NCI-H2227 (cell line): ENCODE results near the gene NUDT1.

Experiments
- DNase-seq: peaks from one replicate; lab custom pipeline; 2025; ENCODE audit not compliant: unreplicated experiment; lab: John Stamatoyannopoulos, UW

Gene NUDT1

DNA sequence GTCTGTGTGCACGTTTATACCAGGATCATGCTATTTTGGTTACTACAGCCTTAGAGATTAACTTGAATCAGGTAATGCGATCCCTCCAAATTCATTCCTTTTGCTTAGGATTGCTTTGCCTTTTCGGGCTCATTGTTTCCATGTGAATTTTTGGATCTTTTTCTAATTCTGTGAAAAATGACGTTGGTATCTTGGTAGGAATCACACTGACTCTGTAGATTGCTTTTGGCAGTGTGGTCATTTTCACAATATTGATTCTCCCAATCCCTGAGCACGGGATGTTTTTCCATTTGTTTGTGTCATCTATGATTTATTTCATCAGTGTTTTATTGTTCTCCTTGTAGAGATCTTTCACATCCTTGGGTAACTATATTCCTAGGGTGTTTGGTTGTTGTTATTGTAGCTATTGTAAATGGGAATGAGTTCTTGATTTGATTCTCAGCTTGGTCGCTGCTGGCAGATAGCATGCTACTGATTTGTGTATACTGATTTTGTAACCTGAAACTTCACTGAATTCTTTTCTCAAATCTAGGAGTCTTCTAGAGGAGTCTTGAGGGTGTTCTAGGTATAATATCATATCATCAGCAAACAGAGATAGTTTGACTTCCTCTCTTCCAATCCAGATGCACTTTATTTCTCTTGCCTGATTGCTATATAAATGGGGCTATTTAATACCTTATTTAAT, 54.1 kb downstream of the NUDT1 start:
- no peak for DNase-seq

DNA sequence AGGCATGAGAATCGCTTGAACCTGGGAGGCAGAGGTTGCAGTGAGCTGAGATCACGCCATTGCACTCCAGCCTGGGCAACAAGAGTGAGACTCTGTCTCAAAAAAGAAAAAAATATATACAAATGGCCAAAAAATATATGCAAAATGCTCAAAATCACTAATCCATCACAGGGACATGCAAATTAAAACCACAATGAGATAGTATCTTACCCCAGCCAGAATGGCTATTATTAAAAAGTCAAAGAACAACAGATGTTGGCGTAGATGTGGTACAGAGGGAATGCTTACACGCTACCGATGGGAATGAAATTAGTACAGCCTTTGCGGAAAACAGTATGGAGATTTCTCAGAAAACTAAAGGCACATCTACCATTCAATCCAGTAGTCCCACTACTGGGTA, 54.8 kb downstream of the NUDT1 start:
- DNase-seq, result no peak

- DNase-seq, result no peak
These were observed 57.3 kb downstream of the NUDT1 start for GRCh38 chr7:2299131-2299829.

DNA sequence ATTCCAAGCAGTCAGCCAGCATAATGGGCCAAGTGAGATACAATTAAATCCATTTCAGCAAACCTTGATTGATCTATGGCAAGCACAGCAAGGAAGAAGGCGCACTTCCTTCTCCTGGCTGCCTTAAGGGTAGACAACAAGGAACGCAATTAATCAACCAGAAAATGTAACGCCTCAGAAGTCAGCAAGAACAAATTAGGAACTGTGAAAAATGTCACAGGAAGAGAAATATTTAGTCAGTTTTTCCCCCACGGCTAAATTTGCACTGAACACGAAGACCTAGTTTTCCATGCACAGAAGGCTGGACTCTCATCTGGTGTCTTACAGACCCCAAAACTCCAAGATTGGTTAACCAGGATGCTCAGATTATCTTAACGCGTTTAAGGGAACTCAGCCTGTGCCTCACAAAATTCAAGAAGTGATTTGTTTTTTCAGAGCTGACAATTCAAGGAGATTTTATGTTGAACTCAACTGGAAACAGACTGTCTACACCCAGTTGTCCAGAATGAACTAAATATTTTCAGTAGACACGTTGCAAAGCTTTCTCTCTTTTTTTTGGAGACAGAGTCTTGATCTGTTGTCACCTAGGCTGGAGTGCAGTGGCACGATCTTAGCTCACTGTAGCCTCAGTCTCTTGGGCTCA, 58.0 kb downstream of the NUDT1 start:
- no peak for DNase-seq
